Right cardiac atrium (tissue), 5 donors: ENCODE results near the gene ATP8B1. TPM values are rescaled to one million over a fixed set of nuclear protein-coding genes. Genes with fewer than 3 reads are reported as not detected.

Source experiments
- ATAC-seq, 2 donors: fragments of 200-7000 bp; cut with Tn5 transposase; one replicate each; pipeline versions ENCODE4 v1.8.0 to v1.9.1; 2020; ENCODE audit warnings: moderate library complexity in 2 of 2, mild to moderate bottlenecking in 1 of 2
- DNase-seq, 3 donors: peaks; one replicate each; pipeline ENCODE4 v3.0.0-alpha.2; 2020
- H3K27ac ChIP-seq: one replicate; pipeline ENCODE4 v1.5.1; 2013; ENCODE audit warnings: mild to moderate bottlenecking, low read length, control low read depth, moderate library complexity
- H3K27me3 ChIP-seq: one replicate; pipeline ENCODE4 v1.6.1; 2013; ENCODE audit not compliant: control insufficient read depth, insufficient read depth
- H3K4me1 ChIP-seq: one replicate; pipeline ENCODE4 v1.6.1; 2013; ENCODE audit warnings: low read length; ENCODE audit not compliant: control insufficient read depth, insufficient read depth
- H3K4me3 ChIP-seq: one replicate; pipeline ENCODE4 v1.5.1; 2013; ENCODE audit warnings: low read length, control low read depth
- H3K9me3 ChIP-seq: one replicate; pipeline ENCODE4 v1.6.1; 2013; ENCODE audit warnings: low read length; ENCODE audit not compliant: control insufficient read depth
- WGBS: extraction: QIAGEN DNeasy Blood & Tissue Kit; methylation state at CpG from one replicate; pipeline ENCODE4 v1.1.7; 2013; 5-methylcytosine and 5-hydroxymethylcytosine counted together
- intact Hi-C, 4 donors: fragments of 100-400 bp; cut with DNase I; formaldehyde crosslinking; loops; one replicate each; pipeline versions ENCODE4 v1.11.0 to v1.14.0; 2022 to 2023
- polyA plus RNA-seq: library from polyadenylated mRNA; stranded (reverse); fragments of 200-250 nt; gene quantifications from one replicate; pipeline ENCODE4 v1.2.3, GENCODE V29; 2013
- total RNA-seq, 4 donors: library from RNA; stranded (reverse); fragmentation: NEBNext Ultra II Directional; extraction: Animal tissue kit (Norgen Biotek cat#: 25700); gene quantifications; one replicate each; pipeline ENCODE4 v1.2.1, GENCODE V29; 2021
- donor health status: healthy with polysubstance abuse.
- donor health status: DM: no; HTN: yes; CAD: no.
- donor health status: DM: no; HTN: no; CAD: no.
- donor health status: DM: no; HTN: yes; CAD: no; lungs with severe emphysema.
- donor health status: DM: yes; HTN: yes; CAD: no.

The ATP8B1 gene
- total and polyA plus RNA-seq, 5 donors, result 2.6 to 11.5 (median 9.0) TPM

DNA sequence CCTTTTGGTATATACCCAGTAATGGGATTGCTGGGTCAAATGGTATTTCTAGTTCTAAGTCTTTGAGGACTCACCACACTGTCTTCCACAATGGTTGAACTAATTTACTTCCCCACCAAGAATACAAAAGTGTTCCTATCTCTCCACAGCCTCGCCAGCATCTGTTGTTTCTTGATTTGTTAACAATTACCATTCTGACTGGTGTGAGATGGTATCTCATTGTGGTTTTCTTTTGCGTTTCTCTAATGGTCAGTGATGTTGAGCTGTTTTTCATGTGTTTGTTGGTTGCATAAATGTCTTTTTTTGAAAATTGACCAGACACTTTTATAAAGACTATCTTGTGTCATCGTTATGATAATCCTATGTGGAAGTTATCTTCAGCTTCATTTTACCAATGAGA, 16.0 kb upstream of the ATP8B1 start:
- 75% methylated on average over 3 of the region's 3 CpGs for WGBS
- Histone ChIP-seq H3K27ac (no peak overlapping the region), H3K9me3 (no peaks in the 10 kb centered on the region), H3K4me3 (no peak overlapping the region), H3K4me1 (no peaks in the 10 kb centered on the region), H3K27me3 (no peaks in the 10 kb centered on the region)
- intact Hi-C loops, result no loop called here
- DNase-seq, result no peak
- ATAC-seq, result no peak

DNA sequence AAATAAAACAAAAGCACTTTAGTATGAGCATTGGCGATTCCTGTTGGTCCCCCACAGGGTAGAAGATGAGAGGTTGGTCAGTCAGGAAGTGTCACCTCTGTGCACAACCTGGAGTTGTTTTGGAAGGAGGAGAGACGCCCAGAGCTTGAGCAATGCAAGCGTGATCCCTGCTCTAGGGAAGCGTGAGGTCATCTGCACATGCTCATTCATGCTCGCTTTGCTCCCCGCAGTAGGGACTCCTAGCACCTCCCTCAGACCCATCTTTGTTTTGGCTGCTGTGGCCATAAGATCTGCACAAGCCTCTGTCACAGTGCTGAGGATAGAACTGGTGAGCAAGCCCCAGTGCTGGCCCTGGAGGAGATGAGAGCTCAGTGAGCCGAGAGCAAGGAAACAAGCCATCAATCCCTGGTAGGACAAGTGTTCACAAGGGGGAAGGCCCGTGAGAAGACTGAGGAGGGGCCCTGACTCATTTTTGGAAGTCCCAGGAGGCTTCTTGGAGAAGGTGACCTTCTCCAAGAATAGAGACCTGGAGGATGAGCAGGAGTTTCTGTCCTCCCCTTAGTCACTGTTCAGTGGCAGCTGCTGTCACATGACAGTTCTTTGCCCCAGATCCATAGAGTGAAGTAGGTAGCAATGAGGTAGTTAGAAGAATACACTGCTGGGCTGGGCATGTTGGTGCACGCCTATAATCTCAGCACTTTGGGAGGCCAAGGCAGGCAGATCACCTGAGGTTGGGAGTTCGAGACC, 13.3 kb upstream of the ATP8B1 start:
- DNase-seq (no peak), ATAC-seq (no peak)
- 84% methylated on average over 10 of the region's 10 CpGs for WGBS
- H3K4me3 ChIP-seq, result no peak overlapping the region
- no peaks in the 10 kb centered on the region for H3K9me3 ChIP-seq
- no peaks in the 10 kb centered on the region for H3K4me1 ChIP-seq
- no peaks in the 10 kb centered on the region for H3K27me3 ChIP-seq
- intact Hi-C loops, result no loop called here
- H3K27ac ChIP-seq, result no peak overlapping the region

DNA sequence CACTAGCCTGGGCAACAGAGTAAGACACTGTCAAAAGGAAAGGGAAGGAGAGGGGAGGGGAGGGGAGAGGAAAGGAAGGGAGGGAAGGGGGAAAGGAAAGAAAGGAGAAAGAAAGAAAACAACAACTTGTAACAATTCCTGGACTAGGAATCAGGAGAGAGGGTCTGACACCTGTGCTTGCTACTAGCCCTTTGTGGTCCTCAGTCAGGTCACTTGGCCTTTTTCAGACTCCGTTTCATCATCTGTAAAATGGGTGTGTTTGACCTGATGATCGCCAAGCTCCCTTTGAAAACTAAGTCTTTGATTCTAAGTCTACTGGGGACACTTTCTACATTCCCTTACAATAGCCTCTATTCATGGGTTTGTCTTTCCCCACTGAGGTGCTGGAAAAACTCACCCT, 11.4 kb upstream of the ATP8B1 start:
- no peaks in the 10 kb centered on the region for H3K4me1 ChIP-seq
- H3K9me3 ChIP-seq, result no peaks in the 10 kb centered on the region
- no peaks in the 10 kb centered on the region for H3K27me3 ChIP-seq
- 95% methylated on average over 2 of the region's 2 CpGs for WGBS
- H3K4me3 ChIP-seq, result no peak overlapping the region
- DNase-seq, result no peak
- no peak for ATAC-seq
- intact Hi-C loops, result no loop called here
- no peak overlapping the region for H3K27ac ChIP-seq

DNA sequence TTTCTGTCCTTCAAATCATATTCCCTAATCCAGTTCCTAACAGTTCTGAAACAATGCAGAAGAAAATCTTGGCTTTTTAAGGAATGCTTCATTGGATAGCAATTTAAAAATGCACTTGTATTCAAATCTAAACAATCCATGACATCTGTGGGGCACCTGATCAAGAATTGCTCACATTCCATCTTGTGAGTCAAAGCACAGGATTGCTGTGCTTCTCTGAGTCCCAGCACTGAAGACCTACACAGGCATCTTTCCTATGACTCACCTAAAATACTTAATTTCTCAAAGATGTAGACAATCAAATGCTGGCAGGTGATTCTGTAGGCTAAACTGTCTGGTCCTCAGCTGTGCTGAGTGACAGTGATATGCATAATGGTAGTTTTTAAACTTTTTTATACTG, 10.1 kb upstream of the ATP8B1 start:
- H3K9me3 ChIP-seq, result no peaks in the 10 kb centered on the region
- intact Hi-C loops, result no loop called here
- H3K4me1 ChIP-seq, result no peaks in the 10 kb centered on the region
- DNase-seq, result no peak
- H3K27ac ChIP-seq, result no peak overlapping the region
- ATAC-seq, result no peak
- H3K27me3 ChIP-seq, result no peaks in the 10 kb centered on the region
- no peak overlapping the region for H3K4me3 ChIP-seq

DNA sequence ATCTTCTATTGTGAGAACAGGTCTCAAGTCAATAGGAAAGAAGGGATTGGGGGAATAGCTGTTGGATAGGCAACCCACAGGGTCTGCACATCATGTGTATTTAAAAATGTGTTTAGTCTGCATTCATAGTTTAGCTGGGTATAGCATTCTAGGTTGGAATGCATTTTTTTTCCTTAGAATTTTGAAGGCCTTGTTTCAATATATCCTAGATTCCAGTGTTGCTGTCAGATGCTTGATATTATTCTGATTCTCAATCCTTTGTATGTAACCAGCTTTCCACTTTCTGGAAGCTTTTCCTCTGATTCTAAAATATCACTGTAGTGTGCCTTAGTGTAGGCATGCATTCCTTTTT, 9.0 kb upstream of the ATP8B1 start:
- no peaks in the 10 kb centered on the region for H3K27me3 ChIP-seq
- ATAC-seq (no peak), DNase-seq (no peak)
- intact Hi-C loops, result no loop called here
- H3K9me3 ChIP-seq, result no peaks in the 10 kb centered on the region
- H3K4me1 ChIP-seq, result no peaks in the 10 kb centered on the region
- H3K27ac ChIP-seq, result no peak overlapping the region
- H3K4me3 ChIP-seq, result no peak overlapping the region

DNA sequence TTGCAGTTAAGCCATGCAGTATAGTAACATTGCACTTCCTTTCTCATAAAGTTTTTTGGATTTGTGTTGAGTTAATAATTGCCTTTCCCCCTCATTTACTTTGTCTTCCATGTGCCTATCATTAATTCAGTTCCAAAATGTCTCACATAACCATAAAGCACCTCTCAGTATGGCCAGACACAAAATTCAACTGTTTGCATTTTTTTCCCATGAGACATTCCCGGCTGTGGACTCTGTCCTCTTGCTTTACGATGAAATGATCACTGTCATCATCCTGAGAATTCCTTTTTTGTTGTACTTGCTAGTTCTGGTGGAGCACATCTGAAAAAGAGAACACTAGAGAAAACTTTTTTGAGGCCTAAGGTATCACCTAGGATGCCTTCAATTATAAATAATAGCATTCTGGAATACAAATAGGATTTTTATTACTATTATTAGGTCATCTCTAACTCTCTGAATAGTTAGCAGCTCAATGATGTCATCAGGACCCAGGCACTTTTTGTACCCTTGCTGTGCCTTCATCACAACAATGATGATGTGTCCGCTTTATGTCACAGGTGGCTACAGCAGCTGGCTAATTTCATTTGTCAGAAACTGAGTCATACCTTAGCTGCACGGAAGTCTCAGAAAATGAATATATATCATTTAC, 8.5 kb upstream of the ATP8B1 start:
- Histone ChIP-seq H3K27me3 (no peaks in the 10 kb centered on the region), H3K4me3 (no peak overlapping the region), H3K9me3 (no peaks in the 10 kb centered on the region), H3K4me1 (peaks cover 3% of the 10 kb centered on the region), H3K27ac (no peak overlapping the region)
- intact Hi-C loops, result no loop called here
- DNase-seq, result no peak
- ATAC-seq, result no peak
- WGBS, result 96% methylated on average over 4 of the region's 4 CpGs

DNA sequence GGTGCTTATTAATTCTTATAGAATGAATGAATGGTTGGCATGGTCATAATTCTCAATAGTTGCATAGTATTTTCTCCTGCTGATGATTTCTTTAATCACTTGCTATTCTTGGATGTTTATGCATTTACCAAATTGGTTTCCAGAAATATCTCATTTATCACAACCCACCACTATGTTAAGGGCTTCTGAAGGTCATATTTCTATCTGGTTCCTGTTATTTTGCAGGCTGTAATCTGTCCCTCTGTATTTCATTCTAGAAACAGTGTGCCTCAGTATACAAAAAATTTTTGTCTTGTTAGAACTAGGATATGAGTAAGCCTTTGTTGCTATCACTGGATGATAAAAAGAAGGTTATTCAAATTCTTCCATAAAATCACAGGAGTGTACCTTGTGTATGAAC, 6.1 kb upstream of the ATP8B1 start:
- no peak for DNase-seq
- no peak for ATAC-seq
- H3K27ac ChIP-seq, result no peak overlapping the region
- peaks cover 3% of the 10 kb centered on the region for H3K4me1 ChIP-seq
- H3K4me3 ChIP-seq, result no peak overlapping the region
- H3K9me3 ChIP-seq, result no peaks in the 10 kb centered on the region
- H3K27me3 ChIP-seq, result no peaks in the 10 kb centered on the region
- intact Hi-C loops, result loop anchor here in 2 of 4 donors (10.0 kb wide), 2 partner anchors 94 to 174 kb away; no protein-coding TSS in a partner anchor

DNA sequence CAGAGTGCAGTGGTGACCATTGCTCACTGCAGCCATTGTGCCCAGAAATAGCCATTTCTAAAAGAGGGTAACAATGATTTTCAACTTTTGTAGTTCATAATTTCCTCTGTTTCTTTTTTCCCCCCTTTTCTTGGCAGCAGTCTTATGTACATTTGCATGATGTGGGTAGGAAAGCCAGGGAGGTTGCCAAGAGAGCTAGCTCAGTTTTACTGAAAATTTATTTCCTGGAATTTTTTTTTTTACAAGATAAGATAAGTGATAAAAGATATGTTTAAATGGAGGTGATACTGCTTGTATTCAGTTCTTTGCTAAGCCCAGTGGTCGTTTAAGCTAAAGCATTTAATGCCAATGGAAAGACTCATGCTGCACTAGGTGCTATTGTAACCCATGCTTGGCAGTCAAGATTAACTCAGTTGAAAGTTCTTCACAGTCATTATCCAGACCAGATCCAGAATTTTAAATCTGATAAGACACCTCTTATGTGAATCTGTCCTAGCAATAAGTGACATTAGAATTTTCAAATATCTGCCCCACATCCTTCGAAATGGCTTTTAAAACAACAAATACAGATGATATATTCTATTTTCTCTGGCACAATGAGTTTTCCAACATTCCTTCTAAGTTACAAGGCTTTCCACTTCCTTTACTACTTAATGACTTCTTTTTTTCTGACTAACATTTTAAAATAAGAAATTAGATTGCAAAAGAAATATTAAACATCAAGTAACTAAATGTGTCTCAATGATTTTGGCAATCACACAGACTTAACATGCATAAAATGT, 4.4 kb upstream of the ATP8B1 start:
- 25% methylated on average over 2 of the region's 2 CpGs for WGBS
- Histone ChIP-seq H3K27ac (peak overlapping the region; percentile 48), H3K4me3 (no peak overlapping the region), H3K9me3 (no peaks in the 10 kb centered on the region), H3K27me3 (no peaks in the 10 kb centered on the region), H3K4me1 (peaks cover 3% of the 10 kb centered on the region)
- no peak for DNase-seq
- ATAC-seq, result no peak
- intact Hi-C loops, result loop anchor here in 2 of 4 donors (10.0 kb wide), 2 partner anchors 93 to 173 kb away; no protein-coding TSS in a partner anchor

DNA sequence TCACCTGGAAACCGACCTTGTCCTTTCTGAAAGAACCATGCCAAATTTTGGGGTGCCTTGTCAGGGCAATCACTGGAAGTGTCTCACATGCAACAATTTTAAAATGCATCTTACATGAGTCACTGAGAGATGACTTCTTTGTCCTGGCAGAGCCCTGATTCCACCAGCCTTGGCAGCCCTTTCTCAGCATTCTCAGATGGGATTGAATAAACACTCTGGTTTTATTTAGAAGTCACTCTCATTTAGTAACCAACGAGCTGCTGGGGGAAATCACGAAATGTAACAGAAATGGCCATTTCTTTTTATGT, 3.8 kb upstream of the ATP8B1 start:
- 13% methylated on average over 3 of the region's 3 CpGs for WGBS
- H3K27ac ChIP-seq, result peak overlapping the region; percentile 61
- H3K9me3 ChIP-seq, result no peaks in the 10 kb centered on the region
- H3K27me3 ChIP-seq, result no peaks in the 10 kb centered on the region
- intact Hi-C loops, result loop anchor here in 2 of 4 donors (10.0 kb wide), 2 partner anchors 92 to 172 kb away; no protein-coding TSS in a partner anchor
- DNase-seq (no peak), ATAC-seq (no peak)
- peaks cover 3% of the 10 kb centered on the region for H3K4me1 ChIP-seq
- no peak overlapping the region for H3K4me3 ChIP-seq

DNA sequence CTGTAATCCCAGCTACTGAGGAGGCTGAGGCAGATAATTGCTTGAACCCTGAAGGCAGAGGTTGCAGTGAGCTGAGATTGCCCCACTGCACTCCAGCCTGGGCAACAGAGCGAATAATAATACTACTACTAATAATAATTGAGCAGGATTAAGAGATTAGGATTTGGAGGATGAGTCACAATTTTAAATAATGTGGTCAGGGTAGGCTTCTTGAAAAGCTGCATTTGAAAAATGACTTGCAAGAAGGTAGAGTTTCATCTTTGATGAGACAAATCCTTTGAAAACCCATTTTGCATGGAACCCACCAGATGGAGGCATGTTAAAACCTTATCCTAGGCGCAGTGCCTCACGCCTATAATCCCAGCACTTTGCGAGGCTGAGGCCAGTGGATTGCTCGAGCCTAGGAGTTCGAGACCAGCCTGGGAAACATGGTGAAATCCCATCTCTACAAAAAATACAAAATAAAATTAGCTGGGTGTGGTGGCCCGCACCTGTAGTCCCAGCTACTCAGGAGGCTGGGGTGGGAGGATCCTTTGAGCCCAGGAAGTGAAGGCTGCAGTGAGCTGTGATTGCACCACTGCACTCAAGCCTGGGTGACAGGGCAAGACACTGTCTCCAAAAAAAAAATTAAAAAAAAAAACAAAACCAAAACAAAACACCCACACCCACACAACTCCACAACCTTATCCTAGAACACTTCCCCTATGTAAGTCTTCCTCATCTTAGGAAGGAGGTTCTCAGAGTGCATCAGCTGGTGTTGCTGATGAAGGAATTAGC, 3.3 kb upstream of the ATP8B1 start:
- DNase-seq, result no peak
- Histone ChIP-seq H3K9me3 (no peaks in the 10 kb centered on the region), H3K4me1 (peaks cover 3% of the 10 kb centered on the region), H3K4me3 (no peak overlapping the region), H3K27ac (peak overlapping the region; percentile 61), H3K27me3 (no peaks in the 10 kb centered on the region)
- ATAC-seq, result no peak
- intact Hi-C loops, result loop anchor here in 2 of 4 donors (10.0 kb wide), 2 partner anchors 92 to 172 kb away; no protein-coding TSS in a partner anchor
- 82% methylated on average over 7 of the region's 7 CpGs for whole genome bisulfite sequencing
